HAP-1 (cell line): Measurements from ENCODE around the gene ZEB2.
A peak's percentile ranks its signal among the peaks of the same experiment; 100 is the strongest.
"Not testable (repeated sequence)": the region's sequence is repeated elsewhere in the genome, so short reads cannot be mapped to it uniquely, and the experiment has no call there.

ENCODE experiments used
- DNase-seq, 2 experiments: peaks; one replicate each; pipeline ENCODE4 v3.0.0-alpha.2; 2016 to 2020; ENCODE audit warnings: low spot score in 2 of 2
- H3K27me3 ChIP-seq: fragments of 250-450 bp; sonication (Bioruptor Pico); 2 replicates; pipeline ENCODE4 v1.5.1; 2020; ENCODE audit warnings: low read depth, mild to moderate bottlenecking, moderate library complexity
- H3K36me3 ChIP-seq: fragments of 250-450 bp; sonication (Bioruptor Pico); replicated peaks from 2 replicates; pipeline ENCODE4 v1.5.1; 2020; ENCODE audit warnings: mild to moderate bottlenecking
- H3K4me1 ChIP-seq: fragments of 250-450 bp; sonication (Bioruptor Pico); 2 replicates; pipeline ENCODE4 v1.5.1; 2020; ENCODE audit warnings: mild to moderate bottlenecking
- H3K4me3 ChIP-seq: fragments of 250-450 bp; sonication (Bioruptor Pico); 2 replicates; pipeline ENCODE4 v1.5.1; 2020; ENCODE audit warnings: mild to moderate bottlenecking, moderate library complexity
- H3K9me3 ChIP-seq: fragments of 250-450 bp; sonication (Bioruptor Pico); 2 replicates; pipeline ENCODE4 v1.5.1; 2020; ENCODE audit warnings: mild to moderate bottlenecking, moderate library complexity
- in situ Hi-C: fragments of 300-500 bp; cut with MboI; formaldehyde crosslinking; loops from 3 replicates; pipeline ENCODE4 v1.14.3; 2020; ENCODE audit warnings: low sequenced_read_pairs, inconsistent platforms, mixed read lengths

The ZEB2 gene

DNA sequence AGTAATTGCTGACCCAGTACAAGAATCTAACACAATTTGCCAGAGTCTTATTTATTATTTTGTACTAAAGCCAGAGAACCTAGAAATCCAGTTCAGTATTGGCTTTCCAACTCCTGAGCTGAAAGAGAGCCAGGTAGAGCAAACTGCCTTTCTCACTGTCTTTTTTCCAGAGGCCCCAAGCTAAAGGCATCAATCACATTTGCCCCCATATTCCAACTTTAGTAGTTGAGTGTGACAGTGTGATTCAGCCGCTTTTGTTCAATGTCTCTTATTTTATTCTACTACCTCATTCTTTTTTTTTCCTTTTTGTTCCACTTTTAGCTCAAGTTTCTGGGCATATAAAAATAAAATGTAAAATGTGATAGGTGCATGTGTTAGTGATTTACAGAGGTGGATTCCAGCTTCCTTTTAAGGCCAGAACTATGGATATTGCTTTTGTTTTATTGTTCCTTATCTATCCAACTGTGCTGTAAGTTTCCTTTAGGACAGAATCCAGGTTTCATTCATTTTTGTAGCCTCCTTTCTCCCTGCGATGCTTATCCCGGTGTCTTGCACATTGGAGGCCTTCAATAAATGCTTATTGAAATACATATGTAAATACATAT is 153.0 kb downstream of the ZEB2 start:
- Histone ChIP-seq H3K36me3 (no peaks in the 10 kb centered on the region), H3K4me3 (no peak overlapping the region), H3K27me3 (no peaks in the 10 kb centered on the region), H3K9me3 (no peaks in the 10 kb centered on the region), H3K4me1 (peaks cover 8% of the 10 kb centered on the region)
- in situ Hi-C loops: no loop called here
- no peak for DNase-seq

DNA sequence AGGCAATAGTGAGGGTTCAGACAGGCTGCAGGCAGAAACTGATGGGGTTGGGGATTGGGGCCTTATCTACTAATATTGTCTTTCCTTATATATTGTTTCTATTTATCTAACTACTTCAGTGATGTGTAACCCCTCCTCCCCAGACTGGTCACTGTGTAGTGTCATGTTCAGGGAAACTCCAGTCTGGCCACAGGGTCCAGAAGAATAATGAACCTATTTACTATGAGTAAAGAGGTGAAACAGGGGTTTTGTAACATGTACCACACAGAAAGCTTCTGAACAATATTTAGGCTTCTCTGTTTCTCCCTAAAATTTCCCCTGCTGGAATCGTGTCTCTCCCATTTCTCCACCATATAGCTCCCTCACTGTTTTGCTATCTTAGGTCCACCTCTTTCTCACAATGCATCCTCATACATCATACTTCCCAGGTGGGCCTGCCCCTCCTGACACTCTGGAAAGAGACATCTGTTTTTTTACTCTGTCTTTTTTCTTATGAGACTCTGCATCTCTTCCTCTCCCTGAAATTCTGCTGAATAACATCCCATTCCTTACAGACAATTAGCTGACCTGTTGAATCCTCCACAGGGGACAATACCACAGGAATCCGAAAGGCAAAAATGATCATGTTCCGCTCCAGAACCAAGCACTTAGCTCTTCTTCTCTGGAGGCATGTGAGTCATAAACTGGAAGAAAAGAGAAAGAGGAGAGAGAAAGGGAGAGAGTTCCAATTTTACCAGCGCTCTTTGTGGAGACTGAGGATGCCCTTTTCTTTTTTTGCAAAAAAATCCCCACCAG is 154.8 kb downstream of the ZEB2 start:
- no peak for DNase-seq
- Histone ChIP-seq H3K4me1 (peaks cover 8% of the 10 kb centered on the region), H3K36me3 (no peaks in the 10 kb centered on the region), H3K9me3 (no peaks in the 10 kb centered on the region), H3K4me3 (no peak overlapping the region), H3K27me3 (no peaks in the 10 kb centered on the region)
- in situ Hi-C loops: no loop called here

DNA sequence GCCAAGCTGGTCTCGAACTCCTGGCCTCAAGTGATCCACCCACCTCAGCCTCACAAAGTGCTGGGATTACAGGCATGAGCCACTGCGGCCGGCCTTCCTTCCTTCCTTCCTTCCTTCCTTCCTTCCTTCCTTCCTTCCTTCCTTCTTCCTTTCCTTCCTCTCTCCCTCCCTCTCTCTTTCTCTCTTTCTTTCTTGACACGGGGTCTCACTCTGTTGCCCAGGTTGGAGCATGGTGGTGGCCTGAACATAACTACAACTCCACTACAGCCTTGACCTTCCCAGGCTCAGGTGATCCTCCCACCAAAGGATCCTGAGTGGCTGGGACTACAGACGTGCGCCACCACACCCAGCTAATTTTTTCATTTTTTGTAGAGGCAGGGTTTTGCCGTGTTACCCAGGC is 155.7 kb downstream of the ZEB2 start:
- H3K4me1 ChIP-seq, in situ Hi-C loops, H3K9me3 ChIP-seq, H3K36me3 ChIP-seq, DNase-seq, H3K27me3 ChIP-seq, H3K4me3 ChIP-seq: not testable (repeated sequence)

DNA sequence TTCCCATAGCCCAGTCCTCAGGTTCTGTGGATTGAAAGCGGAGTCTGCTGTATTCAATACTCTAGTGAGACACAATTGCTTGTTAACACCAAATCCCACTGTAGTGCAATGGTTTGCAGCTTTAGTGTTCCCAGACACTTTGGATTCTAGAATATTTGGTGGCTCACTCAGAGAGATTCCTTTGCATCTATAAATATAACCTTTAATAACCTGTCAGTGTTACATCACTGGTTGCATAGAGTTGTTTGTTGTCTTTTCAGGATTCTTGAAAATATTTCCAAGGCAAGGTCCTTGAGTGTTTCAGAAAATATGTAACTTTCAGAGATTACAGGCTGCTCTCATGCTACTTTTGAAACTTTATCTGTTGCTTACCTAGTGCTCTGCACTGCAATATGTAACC is 157.5 kb downstream of the ZEB2 start:
- H3K27me3 ChIP-seq: no peaks in the 10 kb centered on the region
- H3K36me3 ChIP-seq: no peaks in the 10 kb centered on the region
- no peak for DNase-seq
- in situ Hi-C loops: no loop called here
- H3K4me1 ChIP-seq: peaks cover 11% of the 10 kb centered on the region
- no peak overlapping the region for H3K4me3 ChIP-seq
- no peaks in the 10 kb centered on the region for H3K9me3 ChIP-seq

DNA sequence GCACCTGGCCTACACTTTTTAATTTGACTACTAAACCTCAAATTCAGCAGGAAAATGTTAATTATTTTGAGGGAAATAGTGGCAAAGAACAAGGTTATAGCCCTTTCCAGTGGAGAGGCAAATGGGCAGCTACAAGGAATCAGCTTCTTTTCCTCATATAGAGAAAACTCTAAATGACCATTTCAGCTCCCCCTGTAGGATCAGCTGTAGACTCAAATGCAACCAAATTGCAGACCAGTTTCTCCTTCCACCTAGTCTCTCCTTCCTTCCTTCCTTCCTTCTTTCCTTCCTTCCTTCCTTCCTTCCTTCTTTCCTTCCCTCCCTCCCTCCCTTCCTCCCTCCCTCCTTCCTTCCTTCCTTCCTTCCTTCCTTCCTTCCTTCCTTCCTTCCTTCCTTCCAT is 158.2 kb downstream of the ZEB2 start:
- no peaks in the 10 kb centered on the region for H3K9me3 ChIP-seq
- H3K36me3 ChIP-seq: no peaks in the 10 kb centered on the region
- in situ Hi-C loops: no loop called here
- H3K4me3 ChIP-seq: no peak overlapping the region
- H3K27me3 ChIP-seq: no peaks in the 10 kb centered on the region
- peaks cover 11% of the 10 kb centered on the region for H3K4me1 ChIP-seq
- DNase-seq: no peak

DNA sequence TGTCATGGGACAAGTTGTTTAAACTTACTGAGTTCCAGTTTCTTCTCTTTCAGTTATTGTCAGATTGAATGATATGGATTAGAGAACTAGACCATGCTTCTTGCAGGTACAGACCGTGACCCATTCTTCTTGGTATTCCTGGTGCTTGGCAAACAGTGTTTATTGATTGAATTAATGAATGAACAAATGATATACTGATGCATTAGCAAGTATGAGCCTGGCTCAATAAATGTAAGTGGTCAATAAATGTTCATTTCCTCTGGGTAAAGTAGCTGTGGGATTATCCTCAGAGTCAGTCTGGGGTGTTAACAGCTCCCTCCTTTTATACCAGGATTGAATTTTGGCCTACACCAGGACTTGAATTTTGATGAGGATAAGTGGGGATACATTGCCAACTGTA is 160.2 kb downstream of the ZEB2 start:
- Histone ChIP-seq H3K36me3 (no peaks in the 10 kb centered on the region), H3K4me3 (no peak overlapping the region), H3K4me1 (peaks cover 8% of the 10 kb centered on the region), H3K9me3 (no peaks in the 10 kb centered on the region; the same call in 1 of the 2 replicates), H3K27me3 (no peaks in the 10 kb centered on the region)
- no peak for DNase-seq
- in situ Hi-C loops: no loop called here

DNA sequence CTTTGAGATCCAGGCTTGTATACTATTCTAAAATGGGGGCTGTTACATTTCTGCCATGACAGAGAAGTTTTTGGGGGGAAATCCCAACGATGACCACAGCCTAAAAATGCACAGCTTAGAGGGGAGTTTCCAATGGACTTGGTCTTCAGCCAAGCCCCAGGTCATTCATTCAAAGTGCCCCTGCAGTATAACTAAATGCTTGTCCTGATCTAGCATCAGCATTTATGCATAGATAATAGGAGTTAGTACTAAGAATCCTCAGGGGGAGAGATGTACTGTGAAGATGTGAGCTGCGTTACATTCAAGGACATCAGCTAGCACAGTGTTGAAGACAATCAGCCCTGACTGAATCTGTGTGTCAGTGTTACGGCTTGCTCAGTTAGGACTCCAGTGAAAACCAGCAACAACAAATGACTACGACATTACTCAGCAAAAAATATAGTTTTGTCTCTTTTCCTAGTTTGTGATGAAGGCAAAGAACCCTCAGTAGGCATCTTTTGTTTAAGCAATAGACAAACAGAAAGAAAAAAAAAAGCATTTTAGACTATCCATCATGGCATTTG is 160.9 kb downstream of the ZEB2 start:
- Histone ChIP-seq H3K4me1 (peaks cover 2% of the 10 kb centered on the region; the same call in 1 of the 2 replicates), H3K4me3 (no peak overlapping the region), H3K27me3 (no peaks in the 10 kb centered on the region), H3K36me3 (no peaks in the 10 kb centered on the region), H3K9me3 (no peaks in the 10 kb centered on the region; the same call in 1 of the 2 replicates)
- in situ Hi-C loops: no loop called here
- no peak for DNase-seq

DNA sequence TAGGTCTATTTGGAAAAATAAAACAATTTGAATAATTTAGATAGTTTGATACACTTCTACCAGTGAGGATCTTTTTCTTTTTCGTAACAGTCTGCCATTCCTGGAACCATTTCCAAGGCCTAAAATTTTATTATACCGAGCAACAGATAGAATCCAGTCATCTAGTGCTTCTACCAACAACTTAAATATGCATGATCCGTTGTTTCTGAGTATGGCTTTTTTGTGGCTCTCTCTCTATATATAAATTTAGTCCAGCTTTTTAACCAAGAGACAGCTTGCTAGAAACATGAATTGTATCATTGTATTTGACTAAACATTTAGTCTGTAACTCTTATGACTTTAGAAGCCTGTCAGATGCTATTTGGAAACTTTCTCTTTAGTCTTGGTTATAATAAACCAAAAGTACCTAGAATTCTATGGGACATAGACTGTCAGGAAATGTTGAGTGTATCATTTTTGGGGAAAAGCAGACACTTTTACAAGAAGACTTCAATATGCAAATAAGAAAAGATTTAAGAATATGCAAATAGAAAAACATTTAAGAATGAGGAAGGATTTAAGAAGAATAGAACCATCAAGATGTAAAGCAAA is 161.4 kb downstream of the ZEB2 start:
- Histone ChIP-seq H3K4me3 (no peak overlapping the region), H3K9me3 (no peaks in the 10 kb centered on the region; the same call in 1 of the 2 replicates), H3K4me1 (peaks cover 2% of the 10 kb centered on the region; the same call in 1 of the 2 replicates), H3K27me3 (no peaks in the 10 kb centered on the region), H3K36me3 (no peaks in the 10 kb centered on the region)
- in situ Hi-C loops: no loop called here
- no peak for DNase-seq

DNA sequence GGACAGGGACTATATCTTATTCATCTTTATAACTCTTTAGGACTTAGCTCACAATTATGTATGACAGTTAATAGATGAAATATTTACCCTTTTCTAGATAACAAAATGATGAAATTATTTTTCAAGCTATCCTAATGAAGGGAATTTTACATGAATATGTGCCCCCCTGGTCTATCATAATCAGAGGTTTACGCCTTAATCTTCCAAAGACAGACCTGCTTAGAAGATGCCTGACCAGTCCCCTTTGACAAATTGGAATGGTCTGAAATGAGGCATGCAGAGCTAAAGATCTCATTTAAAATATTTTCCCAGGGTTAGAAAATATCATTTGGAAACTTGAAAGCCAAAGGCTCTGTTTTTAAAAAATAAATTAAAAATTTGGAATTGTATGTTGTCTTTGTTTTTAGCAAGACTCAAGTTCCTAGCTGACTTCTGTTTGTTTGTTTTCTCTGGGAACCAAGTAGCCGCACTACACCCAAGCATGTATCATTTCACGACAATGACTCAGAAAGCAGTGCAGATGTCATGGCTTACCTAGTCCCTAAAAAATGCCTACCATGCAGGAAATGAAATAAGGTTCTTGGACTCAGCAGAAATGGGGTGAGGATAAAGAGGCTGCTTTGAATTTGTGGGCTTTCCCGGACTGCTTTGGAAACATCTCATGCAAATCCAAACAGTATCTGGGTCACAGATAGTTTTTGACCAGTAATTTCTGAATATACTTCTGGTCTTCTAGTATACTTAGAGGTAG is 162.1 kb downstream of the ZEB2 start:
- DNase-seq: no peak
- Histone ChIP-seq H3K27me3 (no peaks in the 10 kb centered on the region), H3K4me3 (no peak overlapping the region), H3K4me1 (peaks cover 2% of the 10 kb centered on the region; the same call in 1 of the 2 replicates), H3K36me3 (no peaks in the 10 kb centered on the region), H3K9me3 (no peaks in the 10 kb centered on the region; the same call in 1 of the 2 replicates)
- in situ Hi-C loops: no loop called here

DNA sequence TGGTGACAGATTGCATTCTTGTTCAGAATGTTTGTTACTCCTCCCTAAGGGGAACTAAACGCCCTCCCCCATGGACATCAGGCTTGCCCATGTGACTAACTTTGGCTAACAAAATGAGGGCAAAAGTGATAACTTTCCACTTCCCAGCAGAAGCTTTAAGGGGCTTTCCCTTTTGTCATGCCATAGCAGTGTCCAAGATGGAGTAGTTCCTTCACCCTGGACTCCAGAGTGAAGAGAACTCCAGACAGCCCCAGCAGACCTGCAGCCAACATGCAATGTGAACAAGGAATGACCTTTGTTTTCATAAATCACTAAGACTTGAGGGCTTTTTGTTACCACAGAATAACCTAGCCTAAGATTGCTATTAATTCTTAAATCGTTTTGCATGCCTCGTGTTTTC is 163.5 kb downstream of the ZEB2 start:
- Histone ChIP-seq H3K36me3 (no peaks in the 10 kb centered on the region), H3K4me1 (peaks cover 10% of the 10 kb centered on the region), H3K27me3 (no peaks in the 10 kb centered on the region), H3K4me3 (no peak overlapping the region), H3K9me3 (no peaks in the 10 kb centered on the region; the same call in 1 of the 2 replicates)
- no peak for DNase-seq
- in situ Hi-C loops: no loop called here

DNA sequence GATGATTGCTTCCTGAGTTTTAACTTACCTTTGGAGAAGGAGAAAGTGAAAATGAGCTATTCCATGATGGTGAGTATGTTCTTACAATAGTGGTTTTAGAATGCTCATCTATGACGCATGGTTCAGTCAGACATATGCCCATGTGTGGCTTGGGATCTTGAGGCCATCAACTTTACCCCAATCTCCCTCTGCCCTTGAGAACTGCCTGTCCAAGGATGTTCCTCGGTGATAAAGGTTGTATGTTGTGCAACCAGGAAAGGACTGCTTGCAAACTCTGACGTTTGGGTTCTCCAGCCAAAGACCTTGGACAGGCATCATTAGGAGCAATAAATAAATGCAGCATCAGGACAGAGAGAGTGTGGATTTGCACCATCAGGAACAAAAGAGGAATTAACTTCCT is 165.0 kb downstream of the ZEB2 start:
- Histone ChIP-seq H3K27me3 (no peaks in the 10 kb centered on the region), H3K9me3 (no peaks in the 10 kb centered on the region; the same call in 1 of the 2 replicates), H3K4me3 (no peak overlapping the region), H3K4me1 (peaks cover 15% of the 10 kb centered on the region), H3K36me3 (no peaks in the 10 kb centered on the region)
- DNase-seq: no peak
- in situ Hi-C loops: no loop called here

DNA sequence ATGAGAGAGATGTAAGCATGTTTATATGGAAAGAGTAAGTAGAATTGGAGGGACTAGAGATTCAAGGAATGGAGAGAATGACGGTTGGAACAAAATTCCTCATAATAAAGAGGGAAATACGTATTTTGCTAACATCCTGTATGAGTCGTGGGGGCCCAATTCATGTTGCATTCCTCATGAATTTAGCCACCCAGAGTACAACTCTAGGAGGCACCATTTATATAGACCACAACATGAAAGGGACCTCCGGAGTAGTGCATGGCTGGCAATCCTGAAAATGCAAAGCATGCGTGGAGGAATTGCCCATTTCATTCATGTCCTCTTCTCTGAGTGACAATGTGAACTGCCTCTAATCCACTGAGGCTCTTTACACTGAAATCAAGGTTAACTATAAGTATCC is 168.2 kb downstream of the ZEB2 start:
- Histone ChIP-seq H3K4me1 (peaks cover 21% of the 10 kb centered on the region), H3K36me3 (no peaks in the 10 kb centered on the region), H3K9me3 (no peaks in the 10 kb centered on the region; the same call in 1 of the 2 replicates), H3K4me3 (no peak overlapping the region), H3K27me3 (no peaks in the 10 kb centered on the region)
- no peak for DNase-seq
- in situ Hi-C loops: no loop called here

DNA sequence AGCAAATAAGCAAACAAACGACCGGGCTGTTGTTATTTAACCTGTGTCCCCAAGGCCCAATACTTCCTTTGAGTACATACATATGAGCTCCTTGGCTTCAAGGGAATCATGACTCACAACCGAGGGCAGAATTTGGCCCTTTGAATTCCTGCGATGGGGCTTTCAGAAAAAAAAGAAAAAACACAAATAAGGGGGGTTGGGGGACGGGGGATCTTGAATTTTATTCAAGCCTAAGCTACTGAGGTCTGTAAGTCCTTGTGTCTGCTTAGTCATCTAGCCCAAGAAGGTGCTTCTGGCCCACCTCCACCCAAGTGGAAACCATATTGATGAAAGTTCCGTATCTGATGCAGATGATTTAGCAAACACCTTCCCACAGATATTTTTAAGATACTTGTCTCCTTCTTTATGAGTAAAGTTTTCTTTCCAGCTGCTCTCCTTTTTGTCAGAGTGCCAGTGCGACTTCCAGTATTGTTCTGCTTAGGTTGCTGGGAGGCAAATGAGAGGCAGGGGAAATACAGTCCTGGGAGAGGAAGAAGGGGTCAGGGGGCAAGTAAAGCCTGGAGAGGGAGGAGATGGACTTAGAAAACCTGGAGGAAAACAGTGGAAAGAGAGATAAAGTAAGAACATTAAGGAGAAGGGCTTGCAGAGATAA is 169.6 kb downstream of the ZEB2 start:
- Histone ChIP-seq H3K27me3 (no peaks in the 10 kb centered on the region), H3K9me3 (no peaks in the 10 kb centered on the region), H3K4me3 (no peak overlapping the region), H3K36me3 (no peaks in the 10 kb centered on the region), H3K4me1 (peaks cover 21% of the 10 kb centered on the region)
- DNase-seq: peak; percentile 36 to 54
- in situ Hi-C loops: no loop called here
